ENCODE measurements around the gene ZNF835.

ZNF835 gene

DNA sequence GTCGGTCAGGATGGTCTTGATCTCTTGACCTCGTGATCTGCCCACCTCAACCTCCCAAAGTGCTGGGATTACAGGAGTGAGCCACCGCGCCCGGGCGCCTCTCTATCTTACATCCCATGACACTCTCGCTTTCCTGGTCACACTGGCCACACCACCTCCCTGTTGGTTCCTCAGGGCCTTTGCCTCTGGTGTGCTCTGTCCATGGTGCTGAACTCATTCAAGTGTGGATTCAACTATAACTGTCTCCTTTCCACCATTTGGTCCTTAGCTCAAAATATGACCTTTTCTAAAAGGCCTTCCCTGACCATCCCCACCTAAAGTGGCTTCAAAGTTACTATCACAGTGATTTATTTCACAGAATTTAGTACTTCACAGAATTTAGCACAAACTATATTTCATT lies 32.3 kb downstream of the ZNF835 start:
- Histone ChIP-seq H3K4me2 (ENCODE audit: low read length, poor library complexity, severe bottlenecking) (no peak overlapping the region), H3K23ac (ENCODE audit: low read length in 2 of 2) (no peak overlapping the region), H4K91ac (ENCODE audit: low read length) (no peak overlapping the region), H3K14ac (ENCODE audit: low read length in 2 of 2) (no peak overlapping the region), H3K9ac (ENCODE audit: low read length) (no peak overlapping the region), H3K9me3 (ENCODE audit: control insufficient read depth, low read length) (peaks cover 40% of the 10 kb centered on the region), H3K4me1 (ENCODE audit: control insufficient read depth, insufficient read depth, low read depth, low read length) (peaks cover 2% of the 10 kb centered on the region), H2BK120ac (ENCODE audit: low read depth, low read length) (no peak overlapping the region), H4K8ac (ENCODE audit: low read length) (no peak overlapping the region), H3K4ac (ENCODE audit: low read depth in 1 of 2, low read length in 2 of 2) (no peak overlapping the region), H3K79me1 (replicated peaks; ENCODE audit: low read length, poor library complexity, severe bottlenecking) (no peaks in the 10 kb centered on the region), H2AK5ac (ENCODE audit: low read length, severe bottlenecking) (no peak overlapping the region), H2AFZ (ENCODE audit: low read depth, low read length) (no peak overlapping the region), H3K27me3 (ENCODE audit: control insufficient read depth in 1 of 2, insufficient read depth in 1 of 2, low read length in 2 of 2) (no peaks in the 10 kb centered on the region), H3K36me3 (ENCODE audit: control insufficient read depth in 1 of 2, insufficient read depth in 2 of 2, low read depth in 1 of 2, low read length in 2 of 2) (peaks cover 0 to 4% of the 10 kb centered on the region in 2 experiments), H3K27ac (ENCODE audit: low read length, poor library complexity, severe bottlenecking) (no peak overlapping the region), H3K4me3 (ENCODE audit: insufficient read depth in 1 of 2, low read depth in 1 of 2, low read length in 2 of 2) (no peak overlapping the region), H3K18ac (ENCODE audit: low read depth in 1 of 2, low read length in 2 of 2) (no peak overlapping the region), H2BK12ac (ENCODE audit: low read length in 2 of 2) (no peak overlapping the region), H2BK5ac (ENCODE audit: low read depth, low read length, poor library complexity, severe bottlenecking) (no peak overlapping the region), H2BK15ac (ENCODE audit: low read depth, poor library complexity, severe bottlenecking) (no peak overlapping the region)
- WGBS: 92% methylated on average over 7 of the region's 7 CpGs
- peak; percentile 5 for DNase-seq

DNA sequence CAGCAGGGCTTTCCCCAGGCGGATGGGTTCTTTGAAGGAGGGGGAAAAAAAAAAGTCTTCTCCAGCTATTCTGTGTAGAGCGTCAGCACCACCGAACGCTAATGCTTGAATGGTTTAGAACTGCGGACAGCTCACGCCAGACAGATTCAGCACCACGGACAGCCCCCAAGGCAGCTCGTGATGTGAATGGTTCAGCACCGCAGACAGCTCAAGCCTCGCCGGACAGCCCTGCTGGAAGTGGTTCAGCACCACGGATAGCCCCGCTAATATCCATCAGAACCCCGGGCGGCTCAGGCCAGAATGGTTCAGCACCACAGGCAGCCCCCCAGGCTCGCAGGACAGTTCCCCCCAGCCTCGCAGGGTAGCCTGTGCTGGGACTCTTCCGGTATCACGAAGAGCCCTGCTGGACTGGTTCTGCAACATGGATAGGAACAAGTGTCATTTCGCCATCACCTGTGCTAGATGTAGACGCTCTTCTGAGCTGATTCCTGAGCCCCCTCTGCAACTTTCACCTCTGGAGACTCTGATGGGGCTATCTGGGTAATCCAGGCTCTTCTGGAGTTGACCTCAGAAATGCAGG lies 33.5 kb downstream of the ZNF835 start:
- H3K14ac ChIP-seq (ENCODE audit: low read length in 2 of 2): no peak overlapping the region
- 29% methylated on average over 21 of the region's 21 CpGs for WGBS

DNA sequence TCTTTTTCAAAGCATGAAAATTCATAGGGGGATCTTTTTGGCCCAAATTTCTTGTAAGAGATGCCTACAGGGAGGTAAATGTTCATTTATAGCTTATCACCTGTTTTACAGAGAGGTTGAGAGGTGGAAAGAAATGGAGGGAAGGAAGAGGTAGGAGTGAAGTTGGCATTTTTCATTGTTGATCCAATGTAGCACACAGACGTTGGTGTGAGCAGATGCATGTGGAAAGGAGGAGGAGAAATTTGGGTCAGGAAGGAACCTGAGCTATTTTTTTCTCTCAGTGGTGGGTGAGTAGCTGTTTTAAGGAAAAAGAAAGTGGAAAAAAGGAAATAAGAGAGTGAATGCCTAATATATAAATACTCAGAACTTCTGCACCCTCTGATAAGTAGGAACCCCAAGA lies 38.5 kb downstream of the ZNF835 start:
- H2AK5ac ChIP-seq (ENCODE audit: low read length, severe bottlenecking): no peak overlapping the region
- no peak overlapping the region for H3K27ac ChIP-seq (ENCODE audit: low read length, poor library complexity, severe bottlenecking)
- no peak overlapping the region for H3K4me3 ChIP-seq (ENCODE audit: insufficient read depth in 1 of 2, low read depth in 1 of 2, low read length in 2 of 2)
- no peak overlapping the region for H2BK120ac ChIP-seq (ENCODE audit: low read depth, low read length)
- H3K4ac ChIP-seq (ENCODE audit: low read depth in 1 of 2, low read length in 2 of 2): no peak overlapping the region
- no peak overlapping the region for H3K4me2 ChIP-seq (ENCODE audit: low read length, poor library complexity, severe bottlenecking)
- no peak overlapping the region for H2AFZ ChIP-seq (ENCODE audit: low read depth, low read length)
- H3K27me3 ChIP-seq (ENCODE audit: control insufficient read depth in 1 of 2, insufficient read depth in 1 of 2, low read length in 2 of 2): no peaks in the 10 kb centered on the region
- H3K18ac ChIP-seq (ENCODE audit: low read depth in 1 of 2, low read length in 2 of 2): no peak overlapping the region
- no peaks in the 10 kb centered on the region for H3K4me1 ChIP-seq (ENCODE audit: control insufficient read depth, insufficient read depth, low read depth, low read length)
- no peak overlapping the region for H3K9ac ChIP-seq (ENCODE audit: low read length)
- 30% methylated on average over 1 of the region's 1 CpG for WGBS
- no peaks in the 10 kb centered on the region for H3K36me3 ChIP-seq (ENCODE audit: control insufficient read depth in 1 of 2, insufficient read depth in 2 of 2, low read depth in 1 of 2, low read length in 2 of 2)
- H3K9me3 ChIP-seq (ENCODE audit: control insufficient read depth, low read length): peaks cover 49% of the 10 kb centered on the region
- H3K23ac ChIP-seq (ENCODE audit: low read length in 2 of 2): no peak overlapping the region
- no peak for DNase-seq
- H4K8ac ChIP-seq (ENCODE audit: low read length): no peak overlapping the region
- H2BK5ac ChIP-seq (ENCODE audit: low read depth, low read length, poor library complexity, severe bottlenecking): no peak overlapping the region
- H3K79me1 ChIP-seq (replicated peaks; ENCODE audit: low read length, poor library complexity, severe bottlenecking): peaks cover 4% of the 10 kb centered on the region
- H3K14ac ChIP-seq (ENCODE audit: low read length in 2 of 2): no peak overlapping the region
- H2BK12ac ChIP-seq (ENCODE audit: low read length in 2 of 2): no peak overlapping the region
- no peak overlapping the region for H4K91ac ChIP-seq (ENCODE audit: low read length)
- no peak overlapping the region for H2BK15ac ChIP-seq (ENCODE audit: low read depth, poor library complexity, severe bottlenecking)

More for the DNA sequence above, 33.5 kb downstream of the ZNF835 start:
- no peak overlapping the region for H2BK12ac ChIP-seq (ENCODE audit: low read length in 2 of 2)
- DNase-seq: peak; percentile 52
- H3K36me3 ChIP-seq (ENCODE audit: control insufficient read depth in 1 of 2, insufficient read depth in 2 of 2, low read depth in 1 of 2, low read length in 2 of 2): no peaks in the 10 kb centered on the region
- no peak overlapping the region for H4K91ac ChIP-seq (ENCODE audit: low read length)
- H4K8ac ChIP-seq (ENCODE audit: low read length): no peak overlapping the region
- H2AFZ ChIP-seq (ENCODE audit: low read depth, low read length): no peak overlapping the region
- no peak overlapping the region for H2BK15ac ChIP-seq (ENCODE audit: low read depth, poor library complexity, severe bottlenecking)
- no peak overlapping the region for H3K4me2 ChIP-seq (ENCODE audit: low read length, poor library complexity, severe bottlenecking)
- H3K18ac ChIP-seq (ENCODE audit: low read depth in 1 of 2, low read length in 2 of 2): no peak overlapping the region
- H3K23ac ChIP-seq (ENCODE audit: low read length in 2 of 2): no peak overlapping the region
- H3K4ac ChIP-seq (ENCODE audit: low read depth in 1 of 2, low read length in 2 of 2): no peak overlapping the region
- H2BK5ac ChIP-seq (ENCODE audit: low read depth, low read length, poor library complexity, severe bottlenecking): no peak overlapping the region
- H3K9ac ChIP-seq (ENCODE audit: low read length): no peak overlapping the region
- no peak overlapping the region for H2AK5ac ChIP-seq (ENCODE audit: low read length, severe bottlenecking)
- H3K27ac ChIP-seq (ENCODE audit: low read length, poor library complexity, severe bottlenecking): no peak overlapping the region
- no peaks in the 10 kb centered on the region for H3K27me3 ChIP-seq (ENCODE audit: control insufficient read depth in 1 of 2, insufficient read depth in 1 of 2, low read length in 2 of 2)
- H3K4me3 ChIP-seq (ENCODE audit: insufficient read depth in 1 of 2, low read depth in 1 of 2, low read length in 2 of 2): no peak overlapping the region
- H3K79me1 ChIP-seq (replicated peaks; ENCODE audit: low read length, poor library complexity, severe bottlenecking): no peaks in the 10 kb centered on the region
- H3K4me1 ChIP-seq (ENCODE audit: control insufficient read depth, insufficient read depth, low read depth, low read length): no peaks in the 10 kb centered on the region
- no peak overlapping the region for H2BK120ac ChIP-seq (ENCODE audit: low read depth, low read length)
- H3K9me3 ChIP-seq (ENCODE audit: control insufficient read depth, low read length): peaks cover 46% of the 10 kb centered on the region

DNA sequence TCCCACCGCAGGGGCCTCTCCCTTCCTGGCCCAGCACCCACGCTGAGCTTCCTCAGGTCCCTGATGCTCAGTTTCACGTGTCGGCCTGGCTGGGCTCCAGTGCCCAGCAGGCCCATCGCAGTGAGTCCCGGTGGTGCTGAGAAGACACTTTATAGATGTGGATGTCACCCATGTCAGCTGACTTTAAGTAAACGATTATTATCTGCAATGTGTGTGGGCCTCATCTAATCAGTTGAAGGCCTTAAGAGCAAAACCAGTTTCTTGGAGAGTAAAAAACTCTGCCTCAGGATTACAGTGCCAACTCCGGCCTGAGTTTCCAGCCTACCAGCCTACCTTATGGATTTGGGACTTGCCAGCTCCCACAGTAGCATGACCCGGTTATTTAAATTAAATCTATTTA lies 45.8 kb downstream of the ZNF835 start:
- no peak overlapping the region for H4K91ac ChIP-seq (ENCODE audit: low read length)
- H3K23ac ChIP-seq (ENCODE audit: low read length in 2 of 2): no peak overlapping the region
- peaks cover 43 to 44% of the 10 kb centered on the region in 2 experiments for H3K36me3 ChIP-seq (ENCODE audit: control insufficient read depth in 1 of 2, insufficient read depth in 2 of 2, low read depth in 1 of 2, low read length in 2 of 2)
- no peak overlapping the region for H2AFZ ChIP-seq (ENCODE audit: low read depth, low read length)
- H3K4ac ChIP-seq (ENCODE audit: low read depth in 1 of 2, low read length in 2 of 2): no peak overlapping the region
- no peak overlapping the region for H2BK120ac ChIP-seq (ENCODE audit: low read depth, low read length)
- H2BK12ac ChIP-seq (ENCODE audit: low read length in 2 of 2): no peak overlapping the region
- no peak overlapping the region for H2BK5ac ChIP-seq (ENCODE audit: low read depth, low read length, poor library complexity, severe bottlenecking)
- H3K27ac ChIP-seq (ENCODE audit: low read length, poor library complexity, severe bottlenecking): no peak overlapping the region
- peaks cover 34% of the 10 kb centered on the region for H3K79me1 ChIP-seq (replicated peaks; ENCODE audit: low read length, poor library complexity, severe bottlenecking)
- no peaks in the 10 kb centered on the region for H3K4me1 ChIP-seq (ENCODE audit: control insufficient read depth, insufficient read depth, low read depth, low read length)
- no peak overlapping the region for H3K9ac ChIP-seq (ENCODE audit: low read length)
- no peak overlapping the region for H3K18ac ChIP-seq (ENCODE audit: low read depth in 1 of 2, low read length in 2 of 2)
- no peaks in the 10 kb centered on the region for H3K27me3 ChIP-seq (ENCODE audit: control insufficient read depth in 1 of 2, insufficient read depth in 1 of 2, low read length in 2 of 2)
- H3K14ac ChIP-seq (ENCODE audit: low read length in 2 of 2): no peak overlapping the region
- H3K4me2 ChIP-seq (ENCODE audit: low read length, poor library complexity, severe bottlenecking): no peak overlapping the region
- 97% methylated on average over 8 of the region's 9 CpGs for WGBS
- no peak overlapping the region for H4K8ac ChIP-seq (ENCODE audit: low read length)
- H3K9me3 ChIP-seq (ENCODE audit: control insufficient read depth, low read length): peaks cover 69% of the 10 kb centered on the region
- DNase-seq: no peak
- H2BK15ac ChIP-seq (ENCODE audit: low read depth, poor library complexity, severe bottlenecking): no peak overlapping the region
- H2AK5ac ChIP-seq (ENCODE audit: low read length, severe bottlenecking): no peak overlapping the region
- H3K4me3 ChIP-seq (ENCODE audit: insufficient read depth in 1 of 2, low read depth in 1 of 2, low read length in 2 of 2): no peak overlapping the region

Data from mesenchymal stem cell (in vitro differentiated cells and primary cell).